Right ventricle myocardium inferior (tissue), 1 donor: ENCODE measurements around the gene CCDC171. TPM values are rescaled to one million over a fixed set of nuclear protein-coding genes. Genes with fewer than 3 reads are reported as not detected.
"Not testable (repeated sequence)": the region's sequence is repeated elsewhere in the genome, so short reads cannot be mapped to it uniquely, and the experiment has no call there.

ENCODE experiments used
- ATAC-seq: fragments of 200-7000 bp; cut with Tn5 transposase; one replicate; pipeline ENCODE4 v1.9.1; 2020; ENCODE audit warnings: mild to moderate bottlenecking, moderate library complexity
- DNase-seq: peaks from one replicate; pipeline ENCODE4 v3.0.0; 2021; ENCODE audit errors: missing footprints
- intact Hi-C: fragments of 100-400 bp; cut with DNase I; formaldehyde crosslinking; loops from one replicate; pipeline ENCODE4 v1.11.0; 2022
- long read RNA-seq: library from polyadenylated mRNA; unstranded; transcript quantifications from one replicate; pipeline ENCODE4 v2.0.0, GENCODE V29; 2021
- total RNA-seq: library from RNA; stranded (reverse); fragmentation: NEBNext Ultra II Directional; extraction: Animal tissue kit (Norgen Biotek cat#: 25700); gene quantifications from one replicate; pipeline ENCODE4 v1.2.1, GENCODE V29; 2021
- donor health status: DM: no; HTN: yes; CAD: no; lungs with severe emphysema.

The CCDC171 gene
- 1.6 TPM for total RNA-seq
- long read RNA-seq, result 0 reads

DNA sequence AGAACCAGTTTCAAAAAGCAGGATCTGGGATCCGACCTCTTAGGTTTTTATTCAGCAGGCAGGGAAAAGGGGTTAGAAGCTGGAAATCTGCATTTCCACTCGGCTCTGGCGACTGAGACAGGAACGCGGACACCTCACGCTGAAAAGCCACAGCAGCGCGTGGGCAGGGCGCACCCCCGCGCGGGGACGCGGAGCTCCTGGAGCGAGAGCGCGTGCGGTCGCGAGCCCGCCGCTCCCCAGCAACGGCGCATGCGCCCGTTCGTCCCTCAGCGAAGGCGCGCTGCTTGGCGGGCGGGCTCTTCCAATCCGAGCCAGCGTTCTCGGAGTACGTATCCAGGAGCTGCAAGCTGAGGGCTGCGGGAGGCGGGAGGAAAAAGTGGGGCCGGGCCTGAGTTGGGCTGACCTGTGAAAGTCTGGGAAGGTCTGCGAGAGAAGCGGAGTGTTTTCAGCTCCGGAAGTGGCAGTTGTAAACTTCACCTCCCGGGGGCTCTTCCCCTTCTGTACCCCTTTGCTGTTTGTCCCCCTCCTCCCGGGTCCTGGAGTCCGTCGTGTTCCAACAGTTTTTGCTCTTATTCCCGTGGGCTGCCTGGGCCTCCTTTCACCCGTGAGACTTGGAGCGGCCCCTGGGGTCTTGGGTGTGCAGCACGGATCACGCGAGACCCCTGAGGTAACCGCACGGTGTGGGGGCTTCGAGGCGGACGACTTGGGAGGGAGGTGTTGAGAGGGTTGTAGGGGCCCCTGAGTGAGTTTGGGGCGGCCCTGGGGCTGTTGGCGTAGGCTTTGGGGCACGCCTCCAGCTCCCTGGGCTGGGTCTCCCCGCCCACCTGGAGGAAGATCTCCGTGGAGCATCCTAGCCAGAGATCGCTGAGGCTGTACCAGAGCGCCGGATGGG is at the start of gene CCDC171:
CCDC171 (plus strand) TSS at position 408 of the 892 bp plus-strand sequence. CDS start 11,046 bp downstream, outside the sequence.
- DNase-seq, result peak; percentile 95
- ATAC-seq, result peak; percentile 98
- intact Hi-C loops, result loop anchor here (2.0 to 5.0 kb wide), 2 partner anchors 130 to 256 kb away; partner anchors contain the start of gene SNAPC3

DNA sequence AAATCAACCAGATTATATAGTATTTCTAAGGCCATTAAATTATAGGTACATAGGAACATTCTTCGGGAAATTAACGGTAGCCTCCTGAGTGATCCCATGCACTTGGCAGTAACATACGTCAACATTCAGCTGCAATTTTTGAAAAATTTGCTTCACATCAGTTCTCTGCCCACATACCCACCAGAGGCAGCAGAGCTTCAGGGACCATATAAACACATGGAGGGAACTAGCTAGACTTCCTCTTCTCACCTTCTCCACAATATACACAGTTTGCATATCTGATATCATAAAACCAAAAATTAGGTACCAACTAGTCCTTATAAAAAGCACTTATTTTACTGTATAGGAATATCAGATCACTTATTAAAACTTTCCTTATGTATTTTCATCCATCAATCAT is 46.9 kb upstream of the CCDC171 start:
- ATAC-seq, result no peak
- intact Hi-C loops, result no loop called here
- no peak for DNase-seq

DNA sequence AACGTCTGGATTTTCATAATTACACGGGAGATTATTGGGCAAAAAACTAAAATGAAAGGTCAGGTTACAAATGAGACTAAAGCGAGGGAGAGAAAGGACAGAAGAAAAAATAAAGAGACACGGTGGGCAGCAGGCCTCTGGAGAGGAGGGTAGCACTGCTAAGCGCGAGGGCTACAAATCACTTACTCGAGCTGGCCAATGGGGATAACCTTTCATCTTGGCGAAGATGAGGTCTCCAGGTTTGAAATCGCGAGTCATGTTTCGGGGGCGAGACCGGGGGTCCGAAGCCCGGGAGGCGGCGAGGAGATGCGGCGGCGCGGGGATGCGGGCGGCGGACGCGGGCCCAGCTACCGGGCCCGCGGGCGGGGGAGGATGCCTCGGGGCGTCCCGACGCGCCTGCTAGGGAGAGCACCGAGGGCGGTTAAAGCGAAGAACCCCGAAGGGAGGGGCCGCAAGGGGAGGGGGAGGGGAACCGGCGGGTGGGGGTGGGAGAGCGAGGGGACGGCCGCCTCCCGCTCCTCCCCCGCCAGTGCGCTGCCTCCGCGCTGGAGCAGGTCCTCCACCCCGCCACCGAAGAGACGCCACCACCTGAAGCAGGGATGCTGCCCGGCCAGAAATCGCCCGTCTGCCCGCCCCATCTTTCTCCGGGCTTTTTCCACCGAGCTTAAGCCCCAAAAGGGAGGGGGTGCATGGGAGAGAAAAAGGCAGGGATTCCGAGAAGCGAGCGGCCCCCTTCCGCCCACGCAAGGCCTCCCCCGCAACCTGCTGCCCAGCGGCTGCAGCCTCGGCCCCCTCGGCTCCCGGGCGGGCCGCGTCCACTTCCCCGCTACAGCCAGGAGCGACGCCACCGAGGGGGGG is 42.7 kb upstream of the CCDC171 start:
- intact Hi-C loops, result loop anchor here (5.0 kb wide), 1 partner anchor 88 kb away; the partner anchor contains the start of gene SNAPC3
- no peak for DNase-seq

DNA sequence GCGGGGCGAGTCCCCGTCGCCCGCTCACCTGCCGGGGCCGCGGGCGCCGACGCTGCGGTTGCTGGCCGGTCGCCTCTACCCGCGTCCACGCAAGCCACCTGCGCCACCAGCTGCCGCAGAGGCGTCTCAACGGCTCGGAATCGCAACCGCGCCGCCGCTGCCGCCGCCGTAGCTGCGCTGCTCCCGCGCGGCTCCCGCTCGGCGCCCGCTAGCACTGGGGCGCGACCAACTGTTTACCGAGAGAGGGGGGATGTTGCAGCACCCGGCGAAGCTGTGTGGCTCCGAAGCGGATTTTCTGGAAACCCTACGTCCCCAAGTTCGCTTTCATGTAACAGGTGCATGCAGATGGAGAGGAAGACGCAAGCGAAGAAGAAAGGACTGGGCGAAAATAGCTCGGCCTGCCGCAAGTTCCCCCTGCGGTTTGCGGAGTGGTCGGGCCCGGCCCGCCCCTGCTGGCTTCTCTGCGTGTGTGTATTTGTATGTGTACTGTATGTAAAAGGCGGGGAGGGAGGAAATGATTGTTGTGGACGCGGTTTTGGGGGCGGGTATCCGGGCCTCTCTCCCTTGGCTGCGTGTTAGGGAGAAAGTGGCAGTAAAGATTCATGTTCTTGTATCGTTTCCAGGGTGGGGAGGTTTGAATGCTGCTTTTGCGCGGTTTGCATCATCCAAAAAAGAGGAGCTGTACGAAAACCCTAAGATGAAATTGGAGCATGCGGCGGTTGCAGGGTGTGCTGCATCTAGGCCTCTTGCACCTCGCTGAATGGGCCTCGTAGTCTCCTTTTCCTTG is 41.9 kb upstream of the CCDC171 start, which contains the start of gene PSIP1:
PSIP1 (minus strand) TSS at position 182 of the 787 bp plus-strand sequence. CDS start 782 bp downstream, outside the sequence.
- DNase-seq (peak; percentile 91), ATAC-seq (peak; percentile 94)
- intact Hi-C loops, result loop anchor here (5.0 kb wide), 1 partner anchor 89 kb away; the partner anchor contains the start of gene SNAPC3

More for the DNA sequence above, 42.7 kb upstream of the CCDC171 start:
- peak; percentile 69 for ATAC-seq

DNA sequence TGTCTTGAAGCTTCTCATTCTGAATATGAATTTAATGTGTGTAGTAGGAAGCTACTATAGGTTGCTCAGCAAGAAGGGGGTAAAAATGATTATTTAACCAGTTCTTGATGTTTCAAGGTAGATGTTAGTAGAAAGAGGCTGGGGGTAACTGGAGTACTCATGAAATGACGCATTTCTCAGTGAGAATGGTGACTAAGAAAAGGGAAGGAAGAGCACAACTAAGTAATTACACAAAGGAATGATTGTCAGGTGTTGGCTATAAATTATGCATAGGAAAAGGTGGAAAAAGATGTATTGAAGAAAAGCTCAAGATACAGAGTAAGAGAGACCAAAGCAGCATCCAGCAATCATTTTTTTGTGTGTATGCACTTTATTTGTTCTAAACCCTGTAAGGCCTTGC is 40.6 kb upstream of the CCDC171 start:
- DNase-seq (no peak), ATAC-seq (no peak)
- intact Hi-C loops, result loop anchor here (5.0 kb wide), 1 partner anchor 90 kb away; the partner anchor contains the start of gene SNAPC3

DNA sequence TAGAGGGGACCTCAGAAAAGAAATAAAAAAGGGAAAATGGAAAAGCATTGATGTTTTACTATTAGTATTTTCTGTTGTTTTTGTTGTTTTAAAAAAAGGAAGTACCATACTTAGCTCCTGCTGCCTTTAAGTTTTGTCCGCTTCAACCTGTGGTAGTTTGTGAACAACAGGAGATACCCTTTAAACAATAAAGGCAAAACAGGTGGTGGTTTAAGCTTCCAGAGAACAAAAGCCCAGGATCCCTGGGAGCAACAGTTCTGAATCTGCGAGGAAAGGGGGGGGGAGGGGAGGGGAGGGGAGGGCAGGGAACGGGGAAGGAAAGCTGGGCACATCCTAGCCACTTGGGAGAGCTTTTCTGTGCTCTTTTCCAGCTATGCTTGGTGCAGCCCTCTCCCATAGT is 40.0 kb upstream of the CCDC171 start:
- DNase-seq (no peak), ATAC-seq (no peak)
- intact Hi-C loops, result loop anchor here (5.0 kb wide), 1 partner anchor 91 kb away; the partner anchor contains the start of gene SNAPC3

DNA sequence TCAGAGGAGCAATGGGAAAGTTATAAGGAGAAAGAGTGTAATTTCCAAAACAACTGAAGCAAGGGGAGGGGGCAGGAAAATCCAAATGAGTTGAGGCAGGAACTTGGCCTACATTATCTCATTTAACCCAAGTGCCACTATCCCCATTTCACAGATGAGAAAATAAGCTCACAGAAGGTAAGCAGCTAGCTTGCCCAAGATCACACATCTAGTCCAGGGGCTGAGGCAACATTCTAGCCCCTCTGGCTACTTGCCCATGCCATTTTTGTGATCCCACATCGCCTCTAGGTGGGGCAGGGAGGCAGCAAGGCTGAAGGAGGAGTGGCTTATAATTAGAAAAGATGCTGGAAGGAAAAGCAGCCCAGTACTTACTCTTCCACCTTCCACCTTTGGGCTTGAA is 39.5 kb upstream of the CCDC171 start:
- ATAC-seq (no peak), DNase-seq (no peak)
- intact Hi-C loops, result loop anchor here (5.0 kb wide), 1 partner anchor 91 kb away; the partner anchor contains the start of gene SNAPC3

DNA sequence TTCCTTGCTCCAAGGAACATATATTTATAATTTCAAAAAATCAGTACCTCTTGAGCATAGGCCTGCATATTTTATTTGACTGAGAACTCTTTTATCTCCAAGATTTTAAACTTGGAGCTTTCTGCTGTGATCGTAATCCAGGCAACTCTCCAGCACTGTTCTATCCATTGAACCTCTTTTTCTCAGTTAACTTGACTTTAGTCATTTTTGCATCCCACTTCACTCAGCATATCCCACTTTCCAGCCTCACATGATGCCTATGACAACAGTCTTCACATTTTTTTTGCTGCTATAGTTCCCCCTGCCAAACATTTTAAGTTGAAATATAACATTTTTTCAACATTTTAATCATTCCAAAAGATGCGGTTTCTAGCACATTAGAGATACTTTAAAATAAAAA is 33.0 kb upstream of the CCDC171 start:
- intact Hi-C loops, result no loop called here
- no peak for ATAC-seq
- DNase-seq, result no peak

DNA sequence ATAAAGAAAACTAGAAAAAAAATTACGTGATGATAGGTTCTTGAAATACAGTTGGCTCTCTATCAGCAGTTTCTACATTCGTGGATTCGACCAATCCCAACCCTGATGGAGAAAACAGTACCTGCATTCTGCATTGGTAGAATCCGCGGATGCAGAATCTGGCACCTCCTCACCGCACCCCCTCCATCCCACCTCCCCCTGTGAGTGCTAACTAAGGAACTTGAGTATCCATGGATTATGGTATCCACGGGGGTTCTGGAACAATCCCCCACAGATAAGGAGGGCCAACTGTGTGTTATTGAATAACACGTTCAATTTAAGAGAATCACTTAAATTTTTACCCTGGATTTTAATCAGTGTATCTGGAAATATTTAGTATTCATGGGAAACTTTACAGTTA is 31.6 kb upstream of the CCDC171 start:
- ATAC-seq, result no peak
- DNase-seq, result no peak
- intact Hi-C loops, result no loop called here

DNA sequence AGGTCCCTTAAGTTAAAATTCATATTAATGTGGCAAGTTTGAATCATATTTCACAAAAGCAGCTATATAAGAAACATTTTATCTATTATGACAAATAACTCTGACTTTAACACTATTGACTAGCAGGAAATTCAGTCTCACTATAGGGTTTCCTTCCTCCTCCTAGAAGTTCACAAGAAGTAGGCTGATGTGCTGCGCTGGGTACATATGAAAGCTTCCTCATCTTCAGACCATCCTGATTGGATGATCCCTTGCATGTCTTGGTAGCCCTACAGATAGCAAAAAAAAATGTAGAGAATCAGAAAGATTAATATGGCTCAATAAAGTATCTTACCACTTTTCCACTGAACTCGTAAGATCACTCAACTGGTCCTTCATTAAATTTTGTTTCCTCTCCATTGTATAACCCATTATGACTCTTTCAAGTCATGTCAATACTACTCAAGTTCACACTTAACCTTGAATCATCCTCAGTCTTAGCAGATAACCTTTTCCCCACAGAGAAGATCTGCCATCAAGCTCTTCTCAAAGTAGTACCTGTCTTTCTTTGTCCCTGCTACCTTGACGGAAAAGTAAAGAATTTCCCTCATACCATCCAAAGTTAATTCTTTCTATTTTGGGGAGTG is 30.6 kb upstream of the CCDC171 start:
- no peak for ATAC-seq

DNA sequence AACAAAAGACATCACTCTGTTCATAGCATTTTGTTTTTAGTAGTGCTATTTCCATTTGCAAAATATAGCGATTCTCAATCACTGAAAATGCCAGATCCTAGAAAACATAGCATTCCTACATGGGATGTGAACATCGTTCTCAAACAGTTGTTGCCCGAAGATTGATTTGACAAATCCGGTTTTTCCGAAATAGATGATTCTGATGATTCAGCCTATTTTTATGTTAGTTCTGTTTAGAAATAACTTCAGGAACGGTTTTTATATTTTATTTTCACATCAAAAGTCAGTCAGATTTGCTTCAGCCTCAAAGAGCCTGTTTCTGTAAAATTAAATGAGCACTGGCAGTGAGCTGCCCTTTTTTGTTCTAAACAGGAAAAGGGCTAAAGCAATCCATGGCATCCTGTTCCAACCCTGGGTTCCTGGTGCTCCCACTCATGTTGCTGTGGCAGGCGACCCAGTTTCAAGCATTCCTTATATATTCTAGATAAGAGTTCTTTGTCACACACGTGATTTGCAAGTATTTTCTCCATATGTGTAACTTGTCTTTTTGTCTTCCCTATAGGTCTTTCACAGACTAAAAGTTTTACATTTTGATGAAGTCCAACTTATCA is 27.9 kb upstream of the CCDC171 start:
- DNase-seq, result no peak

More for the DNA sequence above, 30.6 kb upstream of the CCDC171 start:
- intact Hi-C loops, result no loop called here
- no peak for DNase-seq

DNA sequence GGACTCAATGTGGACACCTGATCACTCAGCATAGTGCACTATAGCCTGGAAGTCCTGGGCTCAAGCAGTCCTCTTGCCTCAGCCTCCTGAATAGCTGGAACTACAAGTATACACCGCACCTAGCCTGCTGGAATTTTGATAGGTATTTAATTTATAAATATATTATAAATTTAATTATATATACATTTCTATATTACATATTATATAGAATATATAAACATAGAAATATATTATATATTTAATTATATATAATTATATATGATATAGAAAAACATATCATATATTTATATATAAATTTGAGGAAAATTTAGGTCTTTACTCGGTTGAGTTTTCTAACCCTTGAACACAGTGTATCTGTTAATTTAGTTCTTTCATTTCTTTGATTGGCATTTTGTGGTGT is 26.9 kb upstream of the CCDC171 start:
- DNase-seq (no peak), ATAC-seq (no peak)
- intact Hi-C loops, result no loop called here

More for the DNA sequence above, 27.9 kb upstream of the CCDC171 start:
- intact Hi-C loops, result no loop called here
- ATAC-seq, result no peak

DNA sequence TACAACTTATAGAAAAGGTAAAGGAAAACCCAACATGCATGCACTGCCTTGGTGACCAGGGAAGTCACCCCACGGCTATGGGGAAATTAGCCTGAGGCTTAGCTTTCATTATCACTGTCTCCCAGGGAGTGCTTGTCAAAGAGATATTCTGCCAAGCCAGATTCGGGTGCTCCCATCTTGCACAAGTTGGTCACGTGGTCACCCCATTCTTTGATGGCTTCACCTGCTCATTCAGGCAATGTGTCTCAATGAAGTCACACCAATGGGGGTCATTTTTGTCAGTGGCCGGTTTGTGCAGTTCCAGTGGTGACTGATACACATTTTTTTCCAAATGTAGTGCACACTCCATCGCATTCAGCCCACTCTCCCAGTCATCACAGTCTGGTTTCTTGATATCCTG is 25.8 kb upstream of the CCDC171 start:
- DNase-seq, ATAC-seq, intact Hi-C loops: not testable (repeated sequence)

DNA sequence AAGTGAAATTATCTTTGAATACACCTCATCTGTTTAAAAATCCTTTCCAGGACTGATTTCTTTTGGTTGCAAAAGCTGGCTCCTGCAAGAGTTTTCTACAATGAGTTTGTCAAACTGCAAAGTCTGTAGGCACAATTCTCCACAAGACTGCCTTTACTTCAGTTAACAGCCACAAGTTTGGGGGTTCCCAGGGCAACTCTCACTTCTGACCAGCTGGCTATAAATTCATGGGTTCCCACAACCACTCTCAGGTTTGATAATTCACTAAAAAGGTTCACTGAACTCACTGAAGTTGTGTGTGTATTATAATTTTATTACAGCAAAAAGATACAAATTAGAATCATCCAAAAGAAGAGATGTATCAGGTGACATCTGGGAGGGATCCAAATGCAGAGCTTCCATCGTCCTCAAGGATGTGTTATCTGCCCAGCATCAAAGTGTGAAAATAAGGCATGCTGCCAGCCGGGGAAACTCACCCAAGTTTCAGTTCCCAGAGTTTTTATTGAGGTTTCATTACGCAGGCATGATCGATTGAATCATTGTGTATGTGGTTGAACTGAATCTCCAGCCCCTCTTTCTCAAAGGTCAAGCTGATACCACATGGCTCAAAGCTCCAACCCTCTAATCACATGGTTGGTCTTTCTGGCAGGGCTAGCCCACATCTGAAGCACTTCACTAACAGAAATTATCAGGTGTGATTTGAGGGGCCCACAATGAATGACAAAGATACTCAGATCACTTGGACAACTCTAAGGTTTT is 23.1 kb upstream of the CCDC171 start:
- DNase-seq, result no peak
- no peak for ATAC-seq
- intact Hi-C loops, result no loop called here

DNA sequence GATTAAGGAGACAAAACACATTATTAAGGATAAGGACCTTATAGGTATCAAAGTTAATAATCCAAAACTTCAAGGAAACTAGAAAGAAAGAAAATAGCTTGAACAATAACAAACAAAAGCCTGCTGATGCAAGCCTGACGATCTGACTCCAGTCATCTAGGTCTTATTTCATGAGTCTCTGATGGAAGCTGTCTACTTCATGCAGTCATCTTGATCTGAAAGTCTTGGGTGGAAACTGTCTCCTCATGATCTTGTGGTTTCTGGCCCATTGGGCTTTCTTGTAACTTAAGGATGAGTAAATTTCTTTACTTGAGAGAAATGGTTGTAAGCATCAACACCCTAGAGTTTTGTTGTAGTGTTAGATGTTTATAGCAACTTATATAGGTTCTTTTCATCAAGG is 21.5 kb upstream of the CCDC171 start:
- no peak for ATAC-seq
- intact Hi-C loops, result no loop called here
- no peak for DNase-seq

DNA sequence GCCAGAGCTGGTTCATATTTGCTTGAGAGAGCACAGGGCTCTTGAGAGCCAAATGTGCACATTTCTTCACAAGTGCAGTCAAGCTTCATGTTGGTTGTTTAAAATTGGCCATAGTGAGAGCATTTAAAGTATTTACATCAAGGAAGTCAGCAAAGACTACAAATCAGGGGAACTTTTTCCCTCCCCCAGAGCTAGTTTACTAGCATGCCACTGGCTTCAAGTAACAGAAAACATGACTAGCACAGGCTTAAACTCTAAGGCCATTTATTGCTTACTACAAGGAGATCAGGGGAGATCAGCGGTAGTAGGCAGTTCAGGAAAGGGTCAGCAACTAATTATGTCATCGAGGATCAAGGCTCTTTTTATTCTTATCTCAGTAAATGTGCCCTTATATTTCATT is 11.0 kb upstream of the CCDC171 start:
- intact Hi-C loops, result no loop called here
- no peak for ATAC-seq
- DNase-seq, result no peak

DNA sequence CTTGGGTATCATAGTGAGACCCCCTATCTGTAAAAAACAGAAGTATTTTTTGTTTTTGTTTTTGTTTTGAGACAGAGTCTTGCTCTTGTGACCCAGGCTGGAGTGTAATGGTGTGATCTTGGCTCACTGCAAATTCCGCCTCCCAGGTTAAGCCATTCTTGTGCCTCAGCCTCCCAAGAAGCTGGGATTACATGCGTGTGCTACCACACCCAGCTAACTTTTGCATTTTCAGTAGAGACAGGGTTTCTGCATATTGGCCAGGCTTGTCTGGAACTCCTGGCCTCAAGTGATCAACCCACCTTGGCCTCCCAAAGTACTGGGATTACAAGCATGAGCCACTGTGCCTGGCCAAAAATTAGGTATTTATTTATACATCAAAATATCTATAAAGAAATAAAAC is 10.2 kb upstream of the CCDC171 start:
- ATAC-seq (no peak), DNase-seq (no peak)
- intact Hi-C loops, result no loop called here
